Natural killer cell (primary cell): ENCODE results near the gene AZU1. TPM values are rescaled to one million over a fixed set of nuclear protein-coding genes. Genes with fewer than 3 reads are reported as not detected.

Experiments
- ATAC-seq, 3 donors: fragments of 150-1000 bp in 2 of 3; fragments of 200-7000 bp in 1 of 3; cut with Tn5 transposase; 1 replicate in 1 of 3; 2 replicates in 2 of 3; pipeline ENCODE4 v1.10.0; 2021; ENCODE audit warnings: mild to moderate bottlenecking in 2 of 3, moderate library complexity in 2 of 3
- DNase-seq, 2 donors: peaks; one replicate each; pipeline versions ENCODE4 v3.0.0 to v3.0.0-alpha.2; 2013 to 2021; ENCODE audit warnings: mixed read lengths in 1 of 2
- H3K27ac ChIP-seq: one replicate; pipeline ENCODE4 v1.5.1; 2013; ENCODE audit warnings: mild to moderate bottlenecking, low read length
- H3K27me3 ChIP-seq: one replicate; pipeline ENCODE4 v1.6.1; 2013; ENCODE audit warnings: low read length; ENCODE audit not compliant: control insufficient read depth, insufficient read depth
- H3K36me3 ChIP-seq: one replicate; pipeline ENCODE4 v1.6.1; 2013; ENCODE audit warnings: low read length; ENCODE audit not compliant: control insufficient read depth, insufficient read depth
- H3K4me1 ChIP-seq: one replicate; pipeline ENCODE4 v1.6.1; 2013; ENCODE audit warnings: low read length; ENCODE audit not compliant: control insufficient read depth, insufficient read depth
- H3K4me3 ChIP-seq: one replicate; pipeline ENCODE4 v1.5.1; 2013; ENCODE audit warnings: low read length
- H3K9me3 ChIP-seq: one replicate; pipeline ENCODE4 v1.6.1; 2013; ENCODE audit warnings: low read length; ENCODE audit not compliant: control insufficient read depth, insufficient read depth
- H3K27ac Mint-ChIP-seq, 2 donors: one replicate each; pipeline ENCODE4 v1.8.0; 2022; ENCODE audit warnings: mild to moderate bottlenecking in 2 of 2, mixed read lengths in 2 of 2, moderate library complexity in 1 of 2
- H3K27me3 Mint-ChIP-seq, 2 donors: one replicate each; pipeline ENCODE4 v1.8.0; 2022; ENCODE audit warnings: low read depth in 2 of 2, mixed read lengths in 2 of 2
- H3K36me3 Mint-ChIP-seq: one replicate; pipeline ENCODE4 v1.8.0; 2022; ENCODE audit warnings: mixed read lengths
- H3K4me1 Mint-ChIP-seq, 2 donors: one replicate each; pipeline ENCODE4 v1.8.0; 2022; ENCODE audit warnings: mixed read lengths in 2 of 2
- H3K4me3 Mint-ChIP-seq: one replicate; pipeline ENCODE4 v1.8.0; 2022; ENCODE audit warnings: mild to moderate bottlenecking, moderate library complexity, mixed read lengths
- H3K9me3 Mint-ChIP-seq, 2 donors: one replicate each; pipeline ENCODE4 v1.8.0; 2022; ENCODE audit warnings: mixed read lengths in 2 of 2
- CTCF ChIP-seq: fragments of 200-600 bp; IDR thresholded peaks from one replicate; pipeline ENCODE4 v1.8.0; 2022; ENCODE audit warnings: antibody characterized with exemption
- WGBS: methylation state at CpG from one replicate; pipeline ENCODE4 v1.1.7; 2013; ENCODE audit warnings: missing lambda C conversion rate; ENCODE audit not compliant: insufficient coverage; 5-methylcytosine and 5-hydroxymethylcytosine counted together
- intact Hi-C: fragments of 100-400 bp; cut with micrococcal nuclease; formaldehyde crosslinking; loops from one replicate; pipeline ENCODE4 v1.14.2; 2022
- total RNA-seq, 4 donors: library from RNA; stranded (reverse); fragments of 120-200 nt in 1 of 4; gene quantifications; one replicate each; pipeline versions ENCODE4 v1.2.3 to v1.2.4, GENCODE V29; 2013 to 2022

The AZU1 gene
- total RNA-seq, 3 donors from 2014 or later (not counting 1 experiment from before 2014, with no cell fraction given), result 0.87 to 2.5 (median 1.8) TPM

GRCh38 chr19:821231-821824, 6.3 kb upstream of the AZU1 start:
- H3K4me1 ChIP-seq, result no peaks in the 10 kb centered on the region
- peaks cover 11% of the 10 kb centered on the region for H3K27me3 ChIP-seq
- WGBS, result 2% methylated on average over 64 of the region's 64 CpGs
- no peak for TF ChIP-seq CTCF
- no peaks in the 10 kb centered on the region for H3K36me3 ChIP-seq
- H3K27ac Mint-ChIP-seq, result no peak overlapping the region
- peak overlapping the region; percentile 28 for H3K4me3 Mint-ChIP-seq
- H3K27me3 Mint-ChIP-seq, result peaks cover 6 to 10% of the 10 kb centered on the region in 2 donors
- H3K4me1 Mint-ChIP-seq, result peaks cover 0 to 8% of the 10 kb centered on the region in 2 donors
- no peak overlapping the region for H3K27ac ChIP-seq
- no peaks in the 10 kb centered on the region for H3K9me3 ChIP-seq
- ATAC-seq (no peak), DNase-seq (no peak)
- intact Hi-C loops, result no loop called here
- H3K36me3 Mint-ChIP-seq, result no peaks in the 10 kb centered on the region
- no peak overlapping the region for H3K4me3 ChIP-seq
- H3K9me3 Mint-ChIP-seq, result peaks cover 0 to 4% of the 10 kb centered on the region in 2 donors

DNA sequence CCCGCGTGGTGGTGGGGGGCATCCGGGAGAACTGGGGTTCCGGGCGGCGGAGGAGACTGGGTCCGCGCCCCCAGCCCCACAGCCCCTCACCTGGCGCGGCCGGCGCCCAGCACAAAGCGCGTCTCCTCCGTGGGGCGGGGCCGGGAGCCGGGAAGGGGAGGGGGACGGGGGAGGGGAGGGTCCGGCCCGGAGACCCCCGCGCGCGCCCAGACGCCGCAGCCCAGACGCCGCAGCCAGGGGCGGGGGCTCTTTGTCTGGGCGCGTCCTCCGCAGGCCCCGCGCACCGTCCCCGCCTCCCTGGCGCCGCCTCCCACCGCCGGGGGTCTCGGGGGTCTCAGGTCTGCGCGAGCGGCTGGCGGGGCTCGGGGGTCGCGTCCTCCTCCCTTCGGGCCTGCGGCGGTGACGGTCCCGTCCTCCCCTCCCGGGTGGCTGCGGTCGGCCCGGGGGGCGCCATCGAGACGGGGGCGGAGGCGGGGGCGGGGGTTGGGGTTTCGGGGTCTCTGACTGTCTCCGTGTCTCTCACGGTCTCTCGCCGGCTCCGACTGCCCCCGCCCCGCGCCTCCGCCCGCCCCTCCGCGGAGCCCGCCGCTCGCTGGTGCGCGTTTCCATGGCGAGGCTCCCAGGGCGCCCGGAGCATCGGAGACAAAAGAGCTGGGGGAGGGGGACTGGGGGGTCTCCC, 5.7 kb upstream of the AZU1 start, which contains the start of gene PLPPR3:
Gene PLPPR3 (minus strand): TSS at position 131 of the 679 bp plus-strand sequence. CDS start 396 bp downstream, outside the sequence.
- no peak for ATAC-seq
- no peaks in the 10 kb centered on the region for H3K4me1 ChIP-seq
- Mint-ChIP-seq H3K4me1 (peaks cover 0 to 2% of the 10 kb centered on the region in 2 donors), H3K27ac (no peak within 1 kb of the TSS), H3K36me3 (no peaks in the 10 kb centered on the region), H3K9me3 (no peaks in the 10 kb centered on the region), H3K27me3 (peaks cover 6 to 10% of the 10 kb centered on the region in 2 donors), H3K4me3 (peak within 1 kb of the TSS; percentile 28)
- no peaks in the 10 kb centered on the region for H3K36me3 ChIP-seq
- H3K27ac ChIP-seq, result no peak within 1 kb of the TSS
- no peaks in the 10 kb centered on the region for H3K9me3 ChIP-seq
- DNase-seq, result no peak
- H3K27me3 ChIP-seq, result peaks cover 11% of the 10 kb centered on the region
- intact Hi-C loops, result no loop called here
- TF ChIP-seq CTCF, result no peak
- WGBS, result under 1% methylated on average over 68 of the region's 86 CpGs
- H3K4me3 ChIP-seq, result no peak within 1 kb of the TSS

GRCh38 chr19:823565-824121, 4.0 kb upstream of the AZU1 start:
- Mint-ChIP-seq H3K27me3 (peaks cover 6 to 10% of the 10 kb centered on the region in 2 donors), H3K9me3 (no peaks in the 10 kb centered on the region), H3K4me1 (no peaks in the 10 kb centered on the region), H3K36me3 (no peaks in the 10 kb centered on the region), H3K27ac (no peak overlapping the region), H3K4me3 (no peak overlapping the region)
- Histone ChIP-seq H3K27ac (no peak overlapping the region), H3K4me3 (no peak overlapping the region), H3K4me1 (no peaks in the 10 kb centered on the region), H3K9me3 (no peaks in the 10 kb centered on the region), H3K27me3 (peaks cover 11% of the 10 kb centered on the region), H3K36me3 (no peaks in the 10 kb centered on the region)
- DNase-seq (no peak), ATAC-seq (no peak)
- intact Hi-C loops, result no loop called here
- WGBS, result 64% methylated on average over 11 of the region's 12 CpGs
- TF ChIP-seq CTCF, result no peak
